Measurements from ENCODE around the gene TMC3. TPM values are rescaled to one million over a fixed set of nuclear protein-coding genes. Genes with fewer than 3 reads are reported as not detected.
"Not testable (repeated sequence)": the region's sequence is repeated elsewhere in the genome, so short reads cannot be mapped to it uniquely, and the experiment has no call there.

The TMC3 gene
- not detected in 2 replicates for total RNA-seq (2014; rRNA removed; shearing (Covaris generic))

DNA sequence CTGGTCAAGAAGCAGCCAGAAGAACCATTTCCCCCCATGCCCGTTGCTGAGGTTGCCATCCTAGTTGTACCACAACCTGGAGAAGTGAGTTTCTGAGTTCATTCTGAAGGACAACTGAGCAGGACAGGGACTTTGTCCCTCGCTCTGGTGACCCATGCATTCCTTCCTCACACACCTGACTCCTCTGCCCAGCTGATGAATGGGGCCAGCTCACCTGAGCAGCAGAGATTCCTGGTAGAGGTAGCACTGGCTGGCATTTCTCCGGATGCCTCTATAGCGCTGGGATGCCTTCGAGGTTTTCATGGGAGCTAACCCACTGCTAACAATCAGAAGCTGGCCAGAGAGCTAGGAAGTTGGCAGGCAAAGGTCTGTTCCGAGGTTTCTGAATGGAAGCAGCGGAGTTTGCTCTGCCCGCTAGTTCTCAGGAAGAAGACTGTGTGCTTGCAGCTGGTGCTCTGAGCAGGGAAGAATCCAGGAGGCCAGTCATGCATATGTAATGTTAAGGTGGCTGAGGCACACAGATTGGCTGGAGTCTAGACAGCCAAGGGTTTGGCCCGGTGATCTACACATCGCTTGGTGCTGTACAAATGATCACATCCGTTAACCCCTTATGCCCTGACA, at the start of gene TMC3:
TMC3 (minus strand) TSS at position 439 of the 621 bp plus-strand sequence; CDS start at position 303, 136 bp downstream.
- no peak for DNase-seq (ENCODE audit: low spot score)

DNA sequence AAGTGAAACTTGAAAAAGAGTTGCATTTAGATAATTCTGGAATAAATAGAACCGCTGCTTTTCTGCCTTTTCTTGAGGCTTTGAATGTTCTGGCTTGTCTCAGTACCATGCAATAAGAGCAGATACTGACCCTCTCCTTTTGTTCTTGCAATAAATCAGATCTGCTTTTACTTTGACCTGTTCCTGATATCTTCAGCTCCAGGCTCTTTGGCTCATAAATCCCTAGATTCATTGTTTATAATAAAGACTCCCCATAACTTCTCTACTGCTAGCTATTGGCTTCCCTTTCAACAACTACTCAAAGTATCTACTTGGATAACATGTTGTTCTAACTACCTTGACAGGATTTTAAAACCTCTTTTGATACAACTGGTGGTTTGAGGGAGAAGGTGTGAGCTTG, 47.4 kb upstream of the TMC3 start:
- DNase-seq (ENCODE audit: low spot score) = no peak

DNA sequence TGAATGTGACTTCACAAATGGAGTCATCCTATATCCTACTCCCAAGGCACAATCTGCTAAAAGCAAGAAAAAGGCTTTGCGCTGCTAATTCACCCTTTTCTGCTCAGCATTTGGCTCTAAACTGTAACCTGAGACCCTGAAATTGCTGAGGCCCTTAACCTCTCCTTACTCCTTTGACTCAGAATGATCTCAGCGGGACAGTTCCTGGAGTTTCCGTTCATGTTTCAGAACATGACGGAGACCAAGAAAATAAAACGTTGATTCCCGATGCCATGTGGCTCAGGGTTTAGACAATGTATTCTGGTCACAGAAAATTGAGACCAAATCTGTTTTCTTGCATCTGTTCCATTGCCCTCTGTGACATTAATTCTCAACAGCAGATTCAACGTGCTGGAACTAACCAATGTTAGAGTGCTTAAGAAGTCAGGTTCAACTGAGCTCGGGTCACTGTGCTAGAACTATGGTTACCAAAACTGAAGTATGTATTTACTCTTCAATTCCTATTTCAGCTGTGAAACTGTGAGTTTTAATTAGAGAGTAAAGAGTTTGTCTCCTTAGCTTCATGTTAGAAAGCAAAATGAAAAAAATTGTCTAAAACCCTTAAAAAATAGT, 45.4 kb upstream of the TMC3 start:
- DNase-seq (ENCODE audit: low spot score) = no peak

DNA sequence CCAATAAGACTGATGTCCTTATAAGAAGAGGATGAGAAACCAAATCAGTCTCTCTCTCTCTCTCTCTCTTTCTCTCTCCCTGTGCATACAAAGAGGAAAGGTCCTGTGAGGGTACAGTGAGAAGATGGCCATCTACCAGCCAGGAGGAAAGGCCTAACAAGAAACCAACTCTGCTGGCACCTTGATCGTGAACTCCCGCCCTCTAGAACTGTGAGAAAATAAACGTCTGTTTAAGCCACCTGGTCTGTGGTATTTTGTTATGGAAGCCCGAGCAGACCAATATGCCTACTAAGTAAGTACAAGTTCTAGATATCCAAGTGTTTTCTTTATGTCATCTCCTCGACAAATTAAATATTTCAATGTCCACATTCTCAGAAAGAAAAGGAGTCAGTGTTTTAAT, 44.9 kb upstream of the TMC3 start:
- DNase-seq (ENCODE audit: low spot score) = no peak

DNA sequence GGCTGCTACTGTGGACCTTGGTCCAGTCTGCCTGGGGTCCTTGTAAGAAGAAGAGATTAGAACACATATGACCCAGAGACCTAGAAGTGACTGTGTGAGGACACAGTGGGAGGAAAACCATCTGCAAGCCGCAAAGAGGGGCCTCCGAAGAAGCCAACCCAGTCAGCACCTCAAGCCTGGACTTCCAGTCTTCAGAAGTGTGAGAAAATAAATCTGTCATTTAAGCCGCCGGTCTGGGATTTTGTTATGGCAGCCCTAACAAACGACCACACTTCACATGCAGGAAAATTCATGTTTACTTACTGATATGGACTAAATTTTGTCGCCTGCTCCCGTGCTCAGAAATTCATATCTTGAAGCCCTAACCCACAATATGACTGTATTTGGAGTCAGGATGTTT, 44.4 kb upstream of the TMC3 start:
- DNase-seq (ENCODE audit: low spot score) = no peak

DNA sequence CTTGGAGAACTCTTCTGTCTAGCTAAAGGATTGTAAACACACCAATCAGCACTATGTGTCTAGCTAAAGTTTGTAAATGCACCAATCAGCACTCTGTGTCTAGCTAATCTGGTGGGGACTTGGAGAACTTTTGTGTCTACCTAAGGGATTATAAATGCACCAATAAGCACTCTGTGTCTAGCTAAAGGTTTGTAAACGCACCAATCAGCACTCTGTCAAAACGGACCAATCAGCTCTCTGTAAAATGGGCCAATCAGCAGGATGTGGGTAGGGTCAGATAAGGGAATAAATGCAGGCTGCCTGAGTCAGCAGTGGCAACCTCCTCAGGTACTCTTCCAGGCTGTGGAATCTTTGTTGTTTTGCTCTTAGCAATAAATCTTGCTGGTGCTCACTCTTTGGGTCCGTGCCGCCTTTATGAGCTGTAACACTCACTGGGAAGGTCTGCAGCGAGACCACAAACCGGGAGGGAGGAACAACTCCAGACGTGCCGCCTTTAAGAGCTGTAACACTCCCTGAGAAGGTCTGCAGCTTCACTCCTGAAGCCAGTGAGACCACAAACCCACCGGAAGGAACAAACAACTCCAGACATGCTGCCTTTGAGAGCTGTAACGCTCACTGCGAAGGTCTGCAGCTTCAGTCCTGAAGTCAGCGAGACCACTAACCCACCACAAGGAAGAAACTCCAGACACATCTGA, 40.4 kb upstream of the TMC3 start:
- not testable (repeated sequence) for DNase-seq (ENCODE audit: low spot score)

DNA sequence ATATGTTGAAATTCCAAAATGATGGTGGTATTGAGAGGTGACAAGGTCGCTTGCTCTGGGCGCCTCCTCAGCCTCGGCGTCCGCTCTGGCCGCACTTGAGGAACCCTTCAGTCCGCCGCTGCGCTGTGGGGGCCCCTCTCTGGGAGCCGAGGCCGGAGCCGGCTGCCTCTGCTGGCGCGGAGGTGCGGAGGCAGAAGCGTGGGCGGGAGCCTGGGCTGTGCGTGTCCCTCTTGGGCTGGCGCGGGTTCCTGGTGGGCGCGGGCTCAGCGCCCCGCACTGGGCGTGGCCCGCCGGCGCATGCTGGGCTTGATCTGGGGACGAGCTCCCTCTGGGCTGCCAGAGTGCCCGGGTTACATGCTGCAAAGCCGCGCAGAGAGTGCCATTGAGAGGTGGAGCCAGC, 39.8 kb upstream of the TMC3 start:
- DNase-seq (ENCODE audit: low spot score) = no peak

DNA sequence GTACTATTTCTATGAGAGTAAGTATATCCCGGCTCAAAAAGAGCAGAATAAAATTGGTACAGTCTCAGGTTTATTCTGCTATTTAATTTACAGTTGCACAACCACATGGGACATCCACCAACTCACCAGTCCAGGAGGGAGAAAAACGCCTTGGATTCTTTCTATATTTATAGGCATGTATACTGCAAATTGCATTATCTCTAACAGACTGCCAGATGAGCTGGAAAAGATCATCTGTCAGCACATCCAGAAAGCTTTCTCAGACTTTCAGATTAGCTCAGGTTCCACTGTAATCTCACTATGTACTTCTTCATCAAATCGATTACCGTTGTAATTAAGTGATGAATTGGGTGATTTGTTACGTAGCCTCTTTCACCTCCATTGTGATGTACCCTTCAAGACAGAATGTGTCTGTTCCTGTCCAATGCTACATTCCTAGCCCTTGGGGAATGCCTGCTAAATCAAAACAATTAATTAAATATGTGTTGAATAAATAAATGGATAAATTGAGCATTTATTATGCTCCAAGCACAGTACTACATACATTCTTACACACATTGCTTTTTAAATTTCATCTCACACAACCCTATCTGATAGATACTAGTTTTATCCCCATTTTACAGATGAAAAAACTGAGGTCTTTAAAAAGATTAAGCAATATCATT, 38.1 kb upstream of the TMC3 start:
- DNase-seq (ENCODE audit: low spot score) = no peak

DNA sequence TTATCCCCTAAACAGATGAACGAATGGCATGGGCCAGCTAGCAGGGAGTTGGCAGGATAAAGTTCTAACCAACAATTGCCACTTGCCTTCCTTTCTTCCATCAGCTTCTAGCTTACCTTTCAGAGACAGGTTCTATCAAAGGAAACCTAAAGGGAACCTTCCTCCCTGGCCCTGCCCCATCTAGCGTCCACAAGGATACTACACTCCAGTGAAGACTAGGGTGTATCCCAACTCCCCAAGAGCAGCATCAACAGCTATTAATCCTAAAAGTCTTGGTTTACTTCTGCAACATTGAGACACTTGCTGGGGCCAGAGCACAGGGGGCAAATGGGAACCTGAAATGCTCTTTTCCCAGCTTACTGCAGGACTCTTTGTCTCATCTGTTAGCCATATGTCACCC, 37.0 kb upstream of the TMC3 start:
- peak; percentile 15 for DNase-seq (ENCODE audit: low spot score)

DNA sequence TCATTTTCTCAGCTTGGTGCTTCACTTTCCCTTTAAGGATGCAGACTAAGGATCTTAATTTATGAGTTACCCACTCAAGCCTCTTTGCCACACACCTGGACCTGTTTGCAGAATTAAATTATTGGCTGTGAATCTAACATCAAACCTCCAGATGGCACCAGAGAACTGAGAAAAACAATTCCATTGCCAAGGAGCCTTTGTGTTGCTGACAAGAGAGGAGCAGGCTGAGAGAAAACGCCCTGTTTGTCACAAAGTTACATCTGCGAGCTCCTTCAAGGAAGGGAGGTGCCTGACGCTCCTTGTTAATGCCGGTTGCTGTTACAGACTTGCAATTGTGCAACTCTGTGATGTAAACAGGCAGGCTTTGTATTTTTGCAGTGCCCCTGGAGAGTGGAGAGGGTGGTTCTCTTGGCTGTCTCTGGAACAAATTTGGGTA, 36.3 kb upstream of the TMC3 start:
- peak; percentile 84 for DNase-seq (ENCODE audit: low spot score)

DNA sequence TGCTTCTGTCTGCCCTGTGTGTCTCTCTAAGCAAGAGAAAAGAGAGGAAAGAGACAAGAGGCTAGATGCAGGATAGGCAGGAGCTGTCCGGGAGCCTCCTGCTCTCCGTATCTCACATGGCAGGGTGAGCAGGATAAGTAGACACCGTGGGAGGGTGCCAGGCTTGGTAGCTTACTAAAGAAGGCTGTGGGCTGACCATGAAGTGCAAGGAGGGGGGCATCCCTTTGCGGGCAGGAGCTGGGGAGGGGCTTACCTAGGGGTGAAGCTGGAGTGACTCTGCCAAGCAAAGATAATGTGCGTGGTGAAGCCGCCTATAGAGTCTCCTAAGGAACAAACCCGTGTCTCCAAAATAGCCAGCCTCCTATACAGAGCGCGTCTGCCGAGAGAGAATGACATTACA, 33.7 kb upstream of the TMC3 start:
- no peak for DNase-seq (ENCODE audit: low spot score)

DNA sequence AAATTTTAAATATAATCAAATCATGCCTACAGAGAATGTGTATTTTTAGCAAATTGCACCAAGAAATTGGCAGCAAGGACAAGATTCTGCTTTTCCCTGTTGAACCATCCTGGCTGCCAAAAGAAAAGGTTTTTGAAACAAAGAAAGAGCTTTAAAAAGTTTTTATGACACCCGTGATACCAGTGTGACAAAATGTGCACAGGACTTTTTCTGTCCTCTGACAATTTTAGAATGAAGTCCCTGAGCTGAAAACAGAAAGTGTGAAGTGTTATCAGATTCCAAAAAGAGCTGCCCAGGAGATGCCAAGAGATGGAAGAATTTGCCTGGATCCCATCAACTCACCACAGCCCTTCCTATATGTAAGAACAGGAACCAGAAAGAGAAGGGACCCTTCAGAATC, 33.2 kb upstream of the TMC3 start:
- no peak for DNase-seq (ENCODE audit: low spot score)

DNA sequence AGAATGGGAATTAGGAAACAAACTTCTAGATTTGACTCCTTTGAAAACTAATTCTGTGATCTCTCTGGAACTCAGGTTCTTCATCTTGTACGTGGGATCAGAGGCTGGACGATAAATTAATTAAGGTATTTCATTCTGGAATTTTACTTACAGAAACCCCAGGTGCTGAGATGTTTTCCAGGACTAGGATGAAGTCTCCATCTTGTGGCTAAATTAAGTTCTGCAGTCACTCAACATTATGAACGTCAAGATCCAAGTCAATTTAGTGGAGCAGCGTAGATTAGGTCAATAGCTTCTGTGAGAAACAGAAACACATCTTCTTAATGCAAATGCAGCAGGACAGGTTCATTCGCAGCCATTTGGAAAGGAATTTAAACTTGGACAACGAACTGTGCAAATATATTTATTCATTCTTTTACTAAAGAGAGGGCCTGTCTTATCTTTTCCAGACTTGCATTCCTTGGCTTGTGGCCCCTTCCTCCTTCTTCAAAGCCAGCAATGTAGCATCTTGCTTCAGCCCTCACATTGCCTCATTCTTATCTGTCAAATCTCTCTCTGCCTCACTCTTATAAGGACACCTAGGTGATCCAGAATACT, 26.7 kb upstream of the TMC3 start:
- peak; percentile 69 for DNase-seq (ENCODE audit: low spot score)

DNA sequence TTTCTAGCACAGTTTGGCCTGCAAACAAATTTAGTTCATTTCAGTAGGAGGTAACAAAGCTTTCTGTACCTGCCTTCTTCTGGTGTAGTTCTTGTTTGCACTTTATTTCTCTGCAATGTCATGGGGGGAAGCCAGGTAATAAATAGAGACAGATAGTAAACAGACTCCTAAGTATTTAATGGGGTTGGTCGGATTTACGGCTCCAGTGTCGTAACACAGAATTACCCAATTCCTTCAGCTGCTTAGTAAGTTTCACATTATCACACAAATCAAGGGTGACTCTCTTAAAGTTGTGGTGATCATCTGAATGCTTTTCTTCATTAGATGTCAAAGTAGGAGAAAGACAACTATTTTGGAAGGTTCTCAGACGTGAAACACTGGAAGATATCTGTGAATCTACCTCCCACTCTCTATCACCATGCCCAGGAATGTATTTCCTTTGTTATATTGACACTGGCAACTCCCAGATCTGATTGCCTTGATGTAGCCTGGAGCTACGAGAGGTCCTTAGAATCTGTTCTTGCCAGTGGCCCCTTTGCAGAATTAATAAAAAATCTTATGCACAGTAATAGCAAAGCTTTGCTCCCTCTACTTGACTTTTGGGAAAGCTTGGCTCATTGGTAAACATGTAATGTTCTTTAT, 25.0 kb upstream of the TMC3 start:
- no peak for DNase-seq (ENCODE audit: low spot score)

DNA sequence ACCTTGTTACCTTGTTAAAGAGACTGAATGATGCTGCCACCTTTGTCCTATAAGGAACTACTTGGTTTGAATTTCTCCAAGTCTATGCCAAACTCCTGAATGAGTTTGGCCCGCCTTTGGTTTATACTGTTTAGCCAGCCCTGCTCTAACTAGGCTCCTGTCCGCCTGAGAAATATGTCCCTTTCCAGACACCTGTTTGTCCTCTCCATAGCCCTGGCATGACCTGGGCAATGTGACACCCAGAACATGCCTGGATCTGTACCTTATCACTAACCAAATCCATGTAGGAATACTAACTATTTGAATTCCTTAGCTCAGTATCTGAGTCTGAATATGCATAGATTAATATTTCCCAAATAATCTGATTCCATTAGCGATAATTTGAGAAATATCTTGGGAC, 24.4 kb upstream of the TMC3 start:
- no peak for DNase-seq (ENCODE audit: low spot score)

DNA sequence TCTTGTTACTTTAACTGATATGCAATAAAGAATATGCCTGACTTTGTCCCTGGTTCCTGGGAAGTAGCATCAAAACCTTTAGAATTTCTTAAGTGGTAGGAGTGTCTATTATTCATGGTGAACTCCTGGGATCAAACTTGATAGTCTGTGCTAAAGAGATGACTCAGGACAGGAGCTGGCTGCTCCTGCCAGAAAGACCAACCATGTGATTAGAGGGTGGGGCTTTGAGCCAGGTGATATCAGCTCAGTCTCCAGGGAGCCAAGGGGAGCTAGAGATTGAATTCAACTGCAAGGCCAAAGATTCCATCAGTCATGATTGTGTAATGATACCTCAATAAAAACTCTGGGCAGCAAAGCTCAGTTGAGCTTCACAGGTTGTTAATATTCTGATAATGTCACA, 20.6 kb upstream of the TMC3 start:
- no peak for DNase-seq (ENCODE audit: low spot score)

DNA sequence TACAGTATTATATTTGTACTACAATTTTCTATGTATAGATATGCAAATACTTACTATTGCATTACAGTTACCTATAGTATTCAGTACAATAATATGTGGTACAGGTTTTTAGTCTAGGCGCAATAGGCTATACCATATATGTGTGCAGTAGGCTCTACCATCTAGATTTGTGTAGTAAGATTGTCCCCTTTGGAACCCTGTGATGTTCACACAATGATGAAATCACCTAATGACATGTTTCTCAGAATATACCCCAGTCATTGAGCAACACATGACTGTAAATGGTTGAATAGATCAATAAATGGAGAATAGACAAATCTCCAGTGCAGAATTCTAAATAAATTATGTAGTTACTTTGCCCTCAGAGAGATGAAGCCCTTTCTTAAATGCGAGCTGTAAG, 17.6 kb upstream of the TMC3 start:
- no peak for DNase-seq (ENCODE audit: low spot score)

DNA sequence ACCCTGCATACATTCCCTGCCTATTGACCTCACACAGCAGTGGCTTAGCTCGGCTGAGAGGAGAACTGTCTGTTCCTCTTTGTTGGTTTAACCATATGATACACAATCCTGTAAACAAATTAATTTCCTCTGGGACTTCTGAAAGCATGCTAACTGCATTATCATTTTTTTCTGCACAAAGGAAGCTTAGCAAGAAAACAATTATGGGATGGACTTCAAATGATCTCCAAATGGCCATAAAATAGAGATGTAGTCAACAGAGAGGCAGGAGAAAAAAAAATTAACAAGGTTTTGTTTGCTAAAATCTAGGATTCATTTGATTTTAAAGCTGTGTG, 14.4 kb upstream of the TMC3 start:
- DNase-seq (ENCODE audit: low spot score) = no peak

DNA sequence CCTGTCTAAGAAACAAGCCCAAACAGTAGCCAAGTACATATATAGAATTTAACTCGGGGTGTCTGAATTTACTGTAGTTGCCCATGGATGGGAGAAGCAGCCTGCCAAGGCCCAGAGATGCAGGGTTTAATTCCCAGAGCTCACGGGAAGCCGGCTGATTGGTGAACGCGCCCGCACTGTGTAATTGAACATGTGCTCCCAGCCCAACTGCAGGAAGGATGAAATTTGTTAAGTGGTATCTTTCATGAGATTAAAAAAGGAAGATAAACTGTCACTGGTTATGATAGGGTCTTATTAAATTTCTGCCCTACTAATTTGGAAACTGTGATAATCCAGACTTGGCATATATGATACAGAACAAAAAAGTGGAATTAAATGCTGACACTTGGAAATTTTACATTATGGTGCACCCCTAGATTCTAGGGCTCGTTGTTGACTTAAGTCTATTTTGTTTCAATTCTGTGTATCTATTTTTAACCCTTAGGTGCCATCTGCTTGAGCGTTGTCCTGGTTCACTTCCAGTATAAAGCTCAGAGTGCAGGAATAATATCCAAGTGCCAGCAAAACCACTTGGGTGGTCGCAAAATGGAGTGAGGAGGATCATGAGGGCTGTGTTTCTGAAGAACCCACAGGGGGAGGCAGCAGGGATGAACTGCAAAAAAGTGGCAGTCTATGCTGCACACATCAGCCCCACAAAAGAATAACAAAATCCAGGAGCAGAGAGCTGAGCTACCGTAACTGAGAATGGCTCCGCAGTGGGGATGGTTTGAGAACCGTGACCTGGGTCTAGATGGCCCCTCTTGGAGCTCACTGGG, 13.8 kb upstream of the TMC3 start:
- no peak for DNase-seq (ENCODE audit: low spot score)

DNA sequence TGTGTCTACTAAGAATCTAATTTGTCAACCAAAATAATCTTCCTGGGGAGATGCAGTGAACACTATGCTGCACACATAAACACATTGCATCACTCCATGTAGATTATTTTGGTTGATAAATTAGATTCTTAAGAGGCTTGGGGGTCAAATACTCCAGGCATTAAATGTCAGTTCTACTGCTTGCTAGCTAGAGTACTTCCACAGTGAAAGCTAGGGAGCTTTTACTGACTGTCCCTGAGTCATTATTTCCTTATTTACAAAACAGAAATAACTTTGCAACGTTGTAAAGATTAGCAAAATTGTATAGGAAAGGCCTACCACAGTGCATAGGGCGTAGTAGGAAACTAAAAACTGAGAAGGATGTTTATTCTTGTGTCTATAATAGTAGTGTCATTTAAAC, 12.9 kb upstream of the TMC3 start:
- DNase-seq (ENCODE audit: low spot score) = no peak

DNA sequence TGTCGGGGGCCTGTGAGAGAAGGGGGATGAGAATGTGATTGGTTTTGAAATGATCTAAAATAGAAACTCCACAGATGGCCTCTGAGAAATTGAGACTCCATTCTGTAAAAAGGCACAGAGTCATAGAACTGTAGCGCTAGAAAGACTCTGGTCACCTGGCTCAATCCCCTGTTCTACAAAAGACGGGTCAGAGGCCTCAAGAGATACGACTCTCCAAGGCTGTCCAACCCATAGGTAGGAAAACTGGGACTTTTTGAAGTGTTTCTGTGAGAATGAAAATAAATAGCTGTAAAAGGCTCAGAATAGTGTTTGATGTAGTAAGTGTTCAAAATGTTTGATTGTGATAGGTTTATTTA, 11.7 kb upstream of the TMC3 start:
- no peak for DNase-seq (ENCODE audit: low spot score)
